K562 (cell line): ENCODE measurements around the gene LBHD1. TPM values are rescaled to one million over a fixed set of nuclear protein-coding genes. Genes with fewer than 3 reads are reported as not detected.

Experiments
- CBX2 ChIP-seq: fragments of 200-600 bp; sonication (generic); IDR thresholded peaks from one replicate; pipeline ENCODE4 v1.6.1; 2012; ENCODE audit warnings: mild to moderate bottlenecking, low read length, inconsistent platforms; ENCODE audit not compliant: insufficient read depth, poor library complexity, severe bottlenecking
- CCAR2 ChIP-seq: fragments of 200-400 bp; formaldehyde crosslinking; IDR thresholded peaks from 2 replicates; pipeline ENCODE4 v1.6.1; 2017; ENCODE audit warnings: mild to moderate bottlenecking, low read depth, low read length
- CHAMP1 ChIP-seq: fragments of 450-650 bp; IDR thresholded peaks from 2 replicates; pipeline ENCODE4 v1.6.1; 2016; ENCODE audit warnings: mild to moderate bottlenecking
- CHD2 ChIP-seq: IDR thresholded peaks from 2 replicates; pipeline ENCODE4 v1.6.1; 2011; ENCODE audit warnings: low read depth, low read length
- HDAC6 ChIP-seq: IDR thresholded peaks from 2 replicates; pipeline ENCODE4 v1.6.1; 2012; ENCODE audit warnings: low read depth, mild to moderate bottlenecking, control low read depth, inconsistent platforms, low read length, moderate library complexity
- MTA2 ChIP-seq: fragments of 450-650 bp; IDR thresholded peaks from 2 replicates; pipeline ENCODE4 v1.6.1; 2016; ENCODE audit warnings: low read depth
- MXD1 ChIP-seq: fragments of 250-450 bp; sonication (Bioruptor Pico); IDR thresholded peaks from 2 replicates; pipeline ENCODE4 v1.8.0; 2021; ENCODE audit warnings: borderline replicate concordance, mild to moderate bottlenecking, moderate library complexity; ENCODE audit not compliant: poor library complexity, severe bottlenecking
- NR2C2 ChIP-seq, 2 experiments: fragments of 200-800 bp in 1 of 2; sonication (Bioruptor generic) in 1 of 2; sonication (generic) in 1 of 2; formaldehyde crosslinking in 1 of 2; IDR thresholded peaks; 2 replicates each; pipeline versions ENCODE4 v1.6.1 to v1.8.0; 2016 to 2022; ENCODE audit warnings: mild to moderate bottlenecking in 1 of 2, missing compliant biosample characterization in 1 of 2, missing genetic modification characterization in 1 of 2, missing genetic modification reagents in 1 of 2
- NR4A1 ChIP-seq, 2 experiments: fragments of 250-450 bp in 1 of 2; fragments of 450-650 bp in 1 of 2; sonication (Bioruptor Pico) in 1 of 2; IDR thresholded peaks; 2 replicates each; pipeline versions ENCODE4 v1.4.0 to v1.6.1; 2016 to 2020; ENCODE audit warnings: mild to moderate bottlenecking in 2 of 2, missing compliant biosample characterization in 1 of 2, missing genetic modification characterization in 1 of 2, moderate library complexity in 1 of 2
- POLR2AphosphoS2 ChIP-seq: IDR thresholded peaks from 2 replicates; pipeline ENCODE4 v1.6.1; 2012; ENCODE audit warnings: low read length, improper control_type of control experiment
- RAD21 ChIP-seq, 2 experiments: fragments of 250-450 bp in 1 of 2; fragments of 450-650 bp in 1 of 2; sonication (Bioruptor Pico) in 1 of 2; formaldehyde crosslinking in 1 of 2; IDR thresholded peaks in 1 of 2; conservative IDR thresholded peaks in 1 of 2; 2 replicates each; pipeline versions ENCODE4 v1.4.0 to v1.8.0; 2020 to 2022; ENCODE audit warnings: mild to moderate bottlenecking in 2 of 2, moderate library complexity in 1 of 2
- RBM14 ChIP-seq: fragments of 200-400 bp; formaldehyde crosslinking; IDR thresholded peaks from 2 replicates; pipeline ENCODE4 v1.6.1; 2018; ENCODE audit warnings: low read depth, mild to moderate bottlenecking, low read length, moderate library complexity, borderline replicate concordance; ENCODE audit not compliant: insufficient read depth
- SMAD2 ChIP-seq: fragments of 150-350 bp; IDR thresholded peaks from 2 replicates; pipeline ENCODE4 v1.6.1; 2014; ENCODE audit warnings: low read depth, mild to moderate bottlenecking, low read length
- ZHX1 ChIP-seq: fragments of 150-350 bp; conservative IDR thresholded peaks from 2 replicates; pipeline ENCODE4 v1.6.1; 2014; ENCODE audit warnings: low read length
- ZNF444 ChIP-seq: fragments of 250-450 bp; sonication (Bioruptor Pico); IDR thresholded peaks from 2 replicates; pipeline ENCODE4 v1.4.0; 2020; ENCODE audit warnings: mild to moderate bottlenecking, moderate library complexity
- ZNF449 ChIP-seq: fragments of 250-450 bp; sonication (Bioruptor Pico); IDR thresholded peaks from 2 replicates; pipeline ENCODE4 v1.8.0; 2022; ENCODE audit warnings: moderate library complexity, mild to moderate bottlenecking, inconsistent platforms
- polyA plus RNA-seq, 8 experiments: library from polyadenylated mRNA; depleted of rRNA in 4 of 8; stranded (reverse) in 5 of 8; unstranded in 3 of 8; fragments of >200 nt; fragmentation: Nextera tagmentation in 2 of 8; fragmentation: Illumina TruSeq in 1 of 8; extraction: Ambion mirVana in 2 of 8; extraction: Trizol in 1 of 8; gene quantifications; 2 replicates each; pipeline versions ENCODE4 v1.2.1 to v1.2.3, GENCODE V29; 2011 to 2014; ENCODE audit warnings: inconsistent platforms in 1 of 8, missing spikeins in 1 of 8
- total RNA-seq, 7 experiments: library from RNA; depleted of rRNA in 6 of 7; stranded (reverse); fragments of >200 nt in 6 of 7; fragmentation: Illumina TruSeq in 2 of 7; extraction: Trizol in 2 of 7; gene quantifications; 2 replicates each; pipeline versions ENCODE4 v1.2.1 to v1.2.3, GENCODE V29; 2011 to 2021; ENCODE audit warnings: low replicate concordance in 1 of 7

LBHD1 gene
- total and polyA plus RNA-seq, 9 of the 15 experiments (the other 6 are each of a cell fraction or from before 2014, with no cell fraction given), result 2.6 to 28.0 (median 12.5) TPM

- no peak for TF ChIP-seq RAD21 (CRISPR knock-in tag; conservative IDR thresholded peaks at IDR 0.05 in 1 of 2, IDR thresholded peaks at IDR 0.05 in 1 of 2)
- no peak for TF ChIP-seq CBX2
- no peak for TF ChIP-seq ZNF449
- TF ChIP-seq ZHX1, result no peak
- TF ChIP-seq HDAC6, result no peak
- TF ChIP-seq NR2C2 (CRISPR knock-in tag; IDR thresholded peaks at IDR 0.05), result peak; percentile 97
- peak; percentile 99 for TF ChIP-seq NR2C2 (tag; IDR thresholded peaks at IDR 0.05)
- TF ChIP-seq CHAMP1, result no peak
- peak; percentile 92; the same call in 1 of the 2 replicates for TF ChIP-seq RBM14
- TF ChIP-seq SMAD2, result no peak
- peak; percentile 54 for TF ChIP-seq CHD2
- peak; percentile 98 for TF ChIP-seq POLR2AphosphoS2
- TF ChIP-seq MTA2, result peak; percentile 39; the same call in 1 of the 2 replicates
- no peak for TF ChIP-seq CCAR2
- TF ChIP-seq NR4A1 (CRISPR knock-in tag; IDR thresholded peaks at IDR 0.05), result no peak
- TF ChIP-seq NR4A1 (tag; IDR thresholded peaks at IDR 0.05), result 0 out of 2 replicates have a peak, but pooled peaks have one; percentile 57
- TF ChIP-seq MXD1, result no peak
- no peak for TF ChIP-seq ZNF444 (CRISPR knock-in tag)
Measured at GRCh38 chr11:62645946-62646824, 25.9 kb downstream of the LBHD1 start, which contains the start of gene GANAB (continued).
